Tibial artery (tissue), 4 donors: ENCODE data around the gene PRKCG.

ENCODE experiments used
- DNase-seq, 2 donors: peaks; one replicate each; pipeline ENCODE4 v3.0.0-alpha.2; 2019
- H3K27ac ChIP-seq, 2 donors: fragments of 200-600 bp; sonication (generic) in 1 of 2; 1 replicate in 1 of 2; 2 replicates in 1 of 2; pipeline ENCODE4 v1.5.1; 2018 to 2019; ENCODE audit warnings: mild to moderate bottlenecking in 1 of 2
- H3K27me3 ChIP-seq, 2 donors: fragments of 200-600 bp; sonication (generic) in 1 of 2; one replicate each; pipeline versions ENCODE4 v1.5.1 to v1.6.0; 2016 to 2019
- H3K36me3 ChIP-seq, 3 donors: fragments of 200-600 bp; sonication (generic) in 2 of 3; one replicate each; pipeline ENCODE4 v1.5.1; 2016 to 2019; ENCODE audit warnings: mild to moderate bottlenecking in 2 of 3
- H3K4me1 ChIP-seq, 4 donors: fragments of 200-600 bp; sonication (generic) in 2 of 4; 1 replicate in 3 of 4; 2 replicates in 1 of 4; pipeline ENCODE4 v1.5.1; 2016 to 2019
- H3K4me3 ChIP-seq, 2 donors: fragments of 200-600 bp; sonication (generic) in 1 of 2; 1 replicate in 1 of 2; 2 replicates in 1 of 2; pipeline ENCODE4 v1.5.1; 2018 to 2019; ENCODE audit warnings: mild to moderate bottlenecking in 2 of 2
- H3K9me3 ChIP-seq, 3 donors: fragments of 200-600 bp; sonication (generic) in 1 of 3; one replicate each; pipeline ENCODE4 v1.5.1; 2016 to 2019
- intact Hi-C: fragments of 100-400 bp; cut with DNase I; formaldehyde crosslinking; loops from one replicate; pipeline ENCODE4 v1.15.0; 2023; ENCODE audit warnings: low total_unique reads
- TF ChIP-seq, protein P1 (sequence below), 2 experiments: fragments of 200-600 bp in 1 of 2; fragments of 450-650 bp in 1 of 2; IDR thresholded peaks; one replicate each; pipeline ENCODE4 v1.5.1; 2017 to 2019; ENCODE audit warnings: antibody characterized with exemption in 2 of 2, mild to moderate bottlenecking in 1 of 2, moderate library complexity in 1 of 2

PRKCG gene

DNA sequence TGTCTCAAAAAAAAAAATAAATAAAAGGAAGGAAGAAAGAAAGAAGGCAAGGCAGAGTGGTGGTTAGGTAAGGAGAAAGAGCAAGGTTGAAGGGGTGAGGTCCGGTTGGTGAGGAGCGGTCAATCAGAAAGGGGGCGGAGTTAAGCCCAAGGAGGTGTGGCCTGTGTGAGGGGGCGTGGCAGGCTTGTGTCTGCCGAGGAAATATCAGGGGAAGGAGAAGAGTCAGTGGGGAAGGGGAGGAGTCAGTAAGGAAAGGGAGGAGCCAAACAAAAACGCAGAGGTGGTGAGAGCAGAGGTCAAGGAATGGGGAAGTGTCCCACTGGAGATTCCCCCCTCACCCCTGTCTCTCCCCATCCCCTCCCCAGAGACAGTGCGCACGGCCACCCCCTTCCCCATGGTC lies 33.0 kb downstream of the PRKCG start:
- no peak for DNase-seq
- no peak overlapping the region for H3K4me3 ChIP-seq

DNA sequence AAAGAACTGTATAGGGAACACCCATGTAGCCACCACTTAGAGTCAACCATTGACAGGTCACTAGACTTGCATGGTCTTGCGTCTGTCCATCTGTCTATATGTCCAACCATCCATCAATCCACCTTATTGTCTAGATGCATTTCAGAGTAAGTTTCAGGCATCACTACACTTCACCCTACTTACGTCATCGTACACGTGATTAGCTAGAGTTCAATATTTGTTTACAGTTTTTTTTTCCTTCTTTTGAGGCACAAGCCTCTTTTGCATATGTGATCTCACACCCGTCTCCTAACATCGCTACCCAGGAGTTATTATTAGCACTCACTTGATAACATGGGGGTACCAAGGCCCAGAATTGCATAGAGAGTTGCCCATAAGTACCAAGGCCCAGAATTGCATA lies 34.0 kb downstream of the PRKCG start:
- Histone ChIP-seq H3K9me3 (no peaks in the 10 kb centered on the region), H3K4me3 (no peak overlapping the region), H3K27ac (no peak overlapping the region), H3K4me1 (no peaks in the 10 kb centered on the region), H3K36me3 (no peaks in the 10 kb centered on the region), H3K27me3 (peaks cover 0 to 40% of the 10 kb centered on the region in 2 donors)
- TF ChIP-seq, protein P1, sequence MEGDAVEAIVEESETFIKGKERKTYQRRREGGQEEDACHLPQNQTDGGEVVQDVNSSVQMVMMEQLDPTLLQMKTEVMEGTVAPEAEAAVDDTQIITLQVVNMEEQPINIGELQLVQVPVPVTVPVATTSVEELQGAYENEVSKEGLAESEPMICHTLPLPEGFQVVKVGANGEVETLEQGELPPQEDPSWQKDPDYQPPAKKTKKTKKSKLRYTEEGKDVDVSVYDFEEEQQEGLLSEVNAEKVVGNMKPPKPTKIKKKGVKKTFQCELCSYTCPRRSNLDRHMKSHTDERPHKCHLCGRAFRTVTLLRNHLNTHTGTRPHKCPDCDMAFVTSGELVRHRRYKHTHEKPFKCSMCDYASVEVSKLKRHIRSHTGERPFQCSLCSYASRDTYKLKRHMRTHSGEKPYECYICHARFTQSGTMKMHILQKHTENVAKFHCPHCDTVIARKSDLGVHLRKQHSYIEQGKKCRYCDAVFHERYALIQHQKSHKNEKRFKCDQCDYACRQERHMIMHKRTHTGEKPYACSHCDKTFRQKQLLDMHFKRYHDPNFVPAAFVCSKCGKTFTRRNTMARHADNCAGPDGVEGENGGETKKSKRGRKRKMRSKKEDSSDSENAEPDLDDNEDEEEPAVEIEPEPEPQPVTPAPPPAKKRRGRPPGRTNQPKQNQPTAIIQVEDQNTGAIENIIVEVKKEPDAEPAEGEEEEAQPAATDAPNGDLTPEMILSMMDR (IDR thresholded peaks at IDR 0.05), result no peak
- no peak for DNase-seq
- intact Hi-C loops, result no loop called here

More for the DNA sequence above, 33.0 kb downstream of the PRKCG start:
- TF ChIP-seq, protein P1 (IDR thresholded peaks at IDR 0.05), result no peak
- Histone ChIP-seq H3K9me3 (no peaks in the 10 kb centered on the region), H3K4me1 (no peaks in the 10 kb centered on the region), H3K27me3 (peaks cover 0 to 50% of the 10 kb centered on the region in 2 donors), H3K27ac (no peak overlapping the region), H3K36me3 (no peaks in the 10 kb centered on the region)
- intact Hi-C loops, result no loop called here

DNA sequence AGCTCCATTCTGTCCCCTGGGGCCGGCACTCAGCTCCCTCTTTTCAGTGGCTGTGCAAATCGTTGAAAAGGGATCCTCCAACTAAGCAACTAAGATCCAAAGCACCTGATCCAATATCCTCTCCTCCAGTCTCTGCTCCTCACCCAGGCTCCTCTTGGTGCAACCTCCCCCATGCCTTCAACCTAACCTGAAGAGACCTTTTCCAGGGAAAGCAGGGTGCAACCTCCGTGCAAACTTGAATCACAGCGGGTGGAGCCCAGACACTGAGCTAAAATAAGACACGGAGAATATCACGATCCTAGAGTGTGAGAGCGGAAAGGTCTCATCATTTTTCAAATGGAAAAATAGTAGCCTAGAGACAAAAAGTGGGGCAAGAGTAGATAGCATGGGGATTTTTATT lies 35.4 kb downstream of the PRKCG start:
- no peak for DNase-seq
- Histone ChIP-seq H3K4me1 (no peaks in the 10 kb centered on the region), H3K36me3 (no peaks in the 10 kb centered on the region), H3K27me3 (peaks cover 0 to 26% of the 10 kb centered on the region in 2 donors), H3K9me3 (no peaks in the 10 kb centered on the region), H3K4me3 (no peak overlapping the region), H3K27ac (no peak overlapping the region)
- intact Hi-C loops, result no loop called here
- TF ChIP-seq, protein P1 (IDR thresholded peaks at IDR 0.05), result no peak

DNA sequence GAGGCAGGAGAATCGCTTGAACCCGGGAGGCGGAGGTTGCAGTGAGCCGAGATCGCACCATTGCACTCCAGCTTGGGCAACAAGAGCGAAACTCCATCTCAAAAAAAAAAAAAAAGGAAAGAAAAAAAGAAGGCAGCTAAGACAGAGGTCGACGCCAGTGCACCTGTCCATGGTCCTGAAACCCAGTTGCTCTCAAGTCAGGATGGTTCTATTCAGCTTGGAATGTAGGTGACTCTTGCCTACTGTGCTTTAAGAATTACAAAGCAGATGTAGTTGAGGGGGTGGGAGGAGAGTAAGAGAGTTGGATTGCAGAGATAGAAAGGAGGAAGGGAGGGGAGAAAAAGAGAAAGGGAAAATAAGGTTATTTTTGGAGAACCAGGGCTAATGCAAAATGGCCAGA lies 45.7 kb downstream of the PRKCG start:
- no peak overlapping the region for H3K4me3 ChIP-seq
- no peak for DNase-seq
- no peaks in the 10 kb centered on the region for H3K36me3 ChIP-seq
- no peaks in the 10 kb centered on the region for H3K27me3 ChIP-seq
- H3K9me3 ChIP-seq, result no peaks in the 10 kb centered on the region
- intact Hi-C loops, result no loop called here
- TF ChIP-seq, protein P1 (IDR thresholded peaks at IDR 0.05), result no peak
- no peak overlapping the region for H3K27ac ChIP-seq
- no peaks in the 10 kb centered on the region for H3K4me1 ChIP-seq

DNA sequence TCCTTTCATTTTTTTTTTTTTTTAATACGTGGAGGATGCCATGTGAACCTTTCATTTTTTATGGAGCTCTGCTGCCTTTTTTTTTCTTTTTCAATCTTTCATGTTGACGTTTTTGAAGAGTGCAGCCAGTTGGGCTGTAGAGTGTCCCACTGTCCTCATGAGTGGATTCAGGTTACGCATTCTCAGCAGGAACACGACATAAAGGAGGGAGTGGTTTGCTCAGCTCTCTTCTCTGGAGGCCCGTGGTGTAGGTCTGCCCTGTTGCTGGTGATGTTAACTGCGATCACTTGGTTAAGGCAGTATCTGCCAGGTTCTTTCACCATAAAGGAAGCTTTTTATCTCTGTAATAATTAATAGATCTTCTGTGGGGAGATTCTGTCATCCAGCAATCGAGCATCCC lies 54.0 kb downstream of the PRKCG start:
- TF ChIP-seq, protein P1 (IDR thresholded peaks at IDR 0.05), result no peak

More for the DNA sequence above, 54.0 kb downstream of the PRKCG start:
- Histone ChIP-seq H3K27me3 (peaks cover 0 to 14% of the 10 kb centered on the region in 2 donors), H3K4me3 (no peak overlapping the region), H3K36me3 (no peaks in the 10 kb centered on the region), H3K27ac (no peak overlapping the region), H3K4me1 (no peaks in the 10 kb centered on the region), H3K9me3 (no peaks in the 10 kb centered on the region)
- no peak for DNase-seq
- intact Hi-C loops, result no loop called here
